Endodermal cell (in vitro differentiated cells): ENCODE results near the gene CPAMD8. TPM values are rescaled to one million over a fixed set of nuclear protein-coding genes. Genes with fewer than 3 reads are reported as not detected.

ENCODE experiments used
- DNase-seq: peaks from one replicate; pipeline ENCODE4 v3.0.0-alpha.2; 2017
- H3K27ac ChIP-seq: 2 replicates; pipeline ENCODE4 v1.5.1; 2013; ENCODE audit warnings: mild to moderate bottlenecking, low read depth, low read length, moderate library complexity
- H3K27me3 ChIP-seq: 2 replicates; pipeline ENCODE4 v1.6.1; 2013; ENCODE audit warnings: mild to moderate bottlenecking, low read length, moderate library complexity; ENCODE audit not compliant: insufficient read depth, control insufficient read depth, poor library complexity, severe bottlenecking
- H3K36me3 ChIP-seq: 2 replicates; pipeline ENCODE4 v1.7.0; 2013; ENCODE audit warnings: mild to moderate bottlenecking, low read length, moderate library complexity; ENCODE audit not compliant: control insufficient read depth, insufficient read depth
- H3K4me1 ChIP-seq: one replicate; pipeline ENCODE4 v1.7.0; 2013; ENCODE audit warnings: low read length; ENCODE audit not compliant: control insufficient read depth, insufficient read depth
- H3K4me3 ChIP-seq: 2 replicates; pipeline ENCODE4 v1.5.1; 2013; ENCODE audit warnings: mild to moderate bottlenecking, low read length, moderate library complexity
- H3K9ac ChIP-seq: 2 replicates; pipeline ENCODE4 v1.6.1; 2013; ENCODE audit warnings: mild to moderate bottlenecking, low read length, moderate library complexity; ENCODE audit not compliant: poor library complexity, severe bottlenecking; ENCODE audit errors: extremely low read depth
- H3K9me3 ChIP-seq: 2 replicates; pipeline ENCODE4 v1.6.1; 2013; ENCODE audit warnings: mild to moderate bottlenecking, low read length, moderate library complexity; ENCODE audit not compliant: control insufficient read depth
- H3K27ac Mint-ChIP-seq: 2 replicates; pipeline ENCODE4 v1.8.0; 2020; ENCODE audit warnings: mixed read lengths
- H3K27me3 Mint-ChIP-seq: 2 replicates; pipeline ENCODE4 v1.8.0; 2021; ENCODE audit warnings: mild to moderate bottlenecking, mixed read lengths; ENCODE audit not compliant: insufficient read depth
- H3K36me3 Mint-ChIP-seq: 2 replicates; pipeline ENCODE4 v1.8.0; 2020; ENCODE audit warnings: low read depth, mixed read lengths
- H3K4me1 Mint-ChIP-seq: 2 replicates; pipeline ENCODE4 v1.8.0; 2020; ENCODE audit warnings: mixed read lengths
- H3K4me3 Mint-ChIP-seq: 2 replicates; pipeline ENCODE4 v1.8.0; 2020; ENCODE audit warnings: mild to moderate bottlenecking, moderate library complexity, mixed read lengths
- H3K9me3 Mint-ChIP-seq: 2 replicates; pipeline ENCODE4 v1.8.0; 2020; ENCODE audit warnings: mild to moderate bottlenecking, mixed read lengths
- CTCF ChIP-seq: fragments of 200-600 bp; sonication (generic); conservative IDR thresholded peaks from 2 replicates; pipeline ENCODE4 v1.5.0; 2021; ENCODE audit warnings: antibody characterized with exemption, mild to moderate bottlenecking
- WGBS, 2 experiments: methylation state at CpG; one replicate each; pipeline versions ENCODE4 v1.1.5 to v1.1.7; 2013; ENCODE audit warnings: missing lambda C conversion rate in 2 of 2, mixed read lengths in 1 of 2; ENCODE audit not compliant: insufficient coverage in 1 of 2, insufficient read length in 1 of 2; 5-methylcytosine and 5-hydroxymethylcytosine counted together
- total RNA-seq, 2 donors: library from RNA; stranded (reverse); fragmentation: NEBNext Ultra II Directional in 1 of 2; extraction: Animal tissue kit (Norgen Biotek cat#: 25700) in 1 of 2; gene quantifications; 2 replicates in 1 of 2; 3 replicates in 1 of 2; pipeline ENCODE4 v1.2.1, GENCODE V29; 2021

CPAMD8 gene
- total RNA-seq, 2 donors from 2014 or later = 19.7 to 22.9 TPM

GRCh38 chr19:16921766-16922591 lies 104.6 kb downstream of the CPAMD8 start:
- Histone ChIP-seq H3K36me3 (no peaks in the 10 kb centered on the region), H3K27me3 (no peaks in the 10 kb centered on the region), H3K9me3 (no peaks in the 10 kb centered on the region), H3K4me3 (no peak overlapping the region), H3K4me1 (no peaks in the 10 kb centered on the region), H3K9ac (no peak overlapping the region), H3K27ac (no peak overlapping the region)
- no peaks in the 10 kb centered on the region for H3K27me3 Mint-ChIP-seq
- no peak for DNase-seq
- peaks cover 26% of the 10 kb centered on the region for H3K9me3 Mint-ChIP-seq
- H3K4me1 Mint-ChIP-seq = no peaks in the 10 kb centered on the region
- peaks cover 14% of the 10 kb centered on the region for H3K36me3 Mint-ChIP-seq
- H3K27ac Mint-ChIP-seq = no peak overlapping the region
- TF ChIP-seq CTCF = no peak
- WGBS, 2 experiments = 89 to 92% methylated on average over 15 to 21 of the region's 21 CpGs
- no peak overlapping the region for H3K4me3 Mint-ChIP-seq

- no peak for DNase-seq
- Mint-ChIP-seq H3K4me1 (no peaks in the 10 kb centered on the region), H3K27me3 (peaks cover 2% of the 10 kb centered on the region), H3K9me3 (peaks cover 22% of the 10 kb centered on the region), H3K4me3 (no peak overlapping the region), H3K27ac (no peak overlapping the region), H3K36me3 (peaks cover 14% of the 10 kb centered on the region)
- H3K27me3 ChIP-seq = no peaks in the 10 kb centered on the region
- no peaks in the 10 kb centered on the region for H3K9me3 ChIP-seq
- 75 to 94% methylated on average over 5 to 11 of the region's 12 CpGs for WGBS, 2 experiments
- H3K9ac ChIP-seq = no peak overlapping the region
- no peaks in the 10 kb centered on the region for H3K36me3 ChIP-seq
- H3K27ac ChIP-seq = no peak overlapping the region
- no peak overlapping the region for H3K4me3 ChIP-seq
- H3K4me1 ChIP-seq = no peaks in the 10 kb centered on the region
- no peak for TF ChIP-seq CTCF
These were observed 105.6 kb downstream of the CPAMD8 start for GRCh38 chr19:16920816-16921529.

- no peak overlapping the region for H3K4me3 Mint-ChIP-seq
These were observed 107.1 kb downstream of the CPAMD8 start for GRCh38 chr19:16919496-16919895.

More at GRCh38 chr19:16919496-16919895, 107.1 kb downstream of the CPAMD8 start:
- H3K36me3 Mint-ChIP-seq = peaks cover 10% of the 10 kb centered on the region
- Histone ChIP-seq H3K27me3 (no peaks in the 10 kb centered on the region), H3K9me3 (no peaks in the 10 kb centered on the region), H3K4me3 (no peak overlapping the region), H3K36me3 (no peaks in the 10 kb centered on the region), H3K4me1 (no peaks in the 10 kb centered on the region), H3K9ac (no peak overlapping the region), H3K27ac (no peak overlapping the region)
- no peak for TF ChIP-seq CTCF
- H3K4me1 Mint-ChIP-seq = no peaks in the 10 kb centered on the region
- H3K9me3 Mint-ChIP-seq = peaks cover 17% of the 10 kb centered on the region
- no peak overlapping the region for H3K27ac Mint-ChIP-seq
- H3K27me3 Mint-ChIP-seq = peaks cover 2% of the 10 kb centered on the region
- no peak for DNase-seq
- WGBS, 2 experiments = 81 to 92% methylated on average over 2 to 4 of the region's 4 CpGs
